IMR-90 (cell line): ENCODE results near the gene JAKMIP3. TPM values are rescaled to one million over a fixed set of nuclear protein-coding genes. Genes with fewer than 3 reads are reported as not detected.

Experiments used
- ATAC-seq: fragments of 200-7000 bp; cut with Tn5 transposase; 2 replicates; pipeline ENCODE4 v1.9.1; 2020; ENCODE audit warnings: low read depth, mild to moderate bottlenecking, moderate library complexity
- BruUV-seq: library from RNA; stranded (reverse); fragments of 400-500 nt; replicated peaks from 2 replicates; lab custom pipeline; 2021; lab: Mats Ljungman, UMichigan
- CTCF ChIA-PET: fragments of 300-600 bp; formaldehyde crosslinking; extraction: SDS; loops from one replicate; lab custom pipeline; 2021; ENCODE audit warnings: antibody characterized with exemption; lab: Yijun Ruan, JAX
- POLR2A ChIA-PET: fragments of 300-600 bp; sonication (Branson Sonifier 250); formaldehyde crosslinking; loops from one replicate; lab custom pipeline; 2022; ENCODE audit warnings: antibody characterized with exemption; ENCODE audit not compliant: unreplicated experiment; lab: Charles Lee
- DNase-seq: peaks from one replicate; pipeline ENCODE4 v3.0.0; 2013
- H2AFZ ChIP-seq: replicated peaks from 2 replicates; pipeline ENCODE3; 2013; ENCODE audit warnings: low read length, mild to moderate bottlenecking; ENCODE audit not compliant: poor library complexity
- H2AK5ac ChIP-seq: 2 replicates; pipeline ENCODE4 v1.6.1; 2013; ENCODE audit warnings: low read depth, low read length, inconsistent platforms
- H2AK9ac ChIP-seq: replicated peaks from 2 replicates; pipeline ENCODE3; 2013; ENCODE audit warnings: mild to moderate bottlenecking, low read depth, low read length, moderate library complexity; ENCODE audit not compliant: poor library complexity
- H2BK120ac ChIP-seq: 2 replicates; pipeline ENCODE4 v1.6.1; 2013; ENCODE audit warnings: low read depth, low read length, inconsistent platforms
- H2BK15ac ChIP-seq: 3 replicates; pipeline ENCODE4 v1.6.1; 2013; ENCODE audit warnings: low read depth, low read length, inconsistent platforms
- H2BK20ac ChIP-seq: 2 replicates; pipeline ENCODE4 v1.6.1; 2013; ENCODE audit warnings: low read depth, mild to moderate bottlenecking, inconsistent platforms, low read length, moderate library complexity
- H2BK5ac ChIP-seq: 2 replicates; pipeline ENCODE4 v1.6.1; 2013; ENCODE audit warnings: mild to moderate bottlenecking, low read depth, low read length, inconsistent platforms; ENCODE audit not compliant: poor library complexity, severe bottlenecking
- H3K14ac ChIP-seq: replicated peaks from 2 replicates; pipeline ENCODE4 v1.6.1; 2013; ENCODE audit warnings: low read depth, low read length, inconsistent platforms
- H3K18ac ChIP-seq: 2 replicates; pipeline ENCODE4 v1.6.1; 2013; ENCODE audit warnings: low read depth, low read length, control low read depth
- H3K23ac ChIP-seq: 2 replicates; pipeline ENCODE4 v1.6.1; 2013; ENCODE audit warnings: low read depth, low read length, inconsistent platforms
- H3K27ac ChIP-seq: 2 replicates; pipeline ENCODE4 v1.5.1; 2013; ENCODE audit warnings: mild to moderate bottlenecking, control low read depth, low read length; ENCODE audit not compliant: insufficient read depth
- H3K27me3 ChIP-seq: 2 replicates; pipeline ENCODE4 v1.6.1; 2013; ENCODE audit warnings: low read length; ENCODE audit not compliant: control insufficient read depth, insufficient read depth
- H3K36me3 ChIP-seq: 2 replicates; pipeline ENCODE4 v1.6.1; 2013; ENCODE audit warnings: low read length, mixed read lengths; ENCODE audit not compliant: control insufficient read depth, insufficient read depth
- H3K4ac ChIP-seq: 2 replicates; pipeline ENCODE4 v1.6.1; 2013; ENCODE audit warnings: low read depth, low read length, inconsistent platforms
- H3K4me1 ChIP-seq: 2 replicates; pipeline ENCODE4 v1.6.1; 2013; ENCODE audit warnings: low read length, mixed read lengths; ENCODE audit not compliant: control insufficient read depth, insufficient read depth
- H3K4me2 ChIP-seq: 2 replicates; pipeline ENCODE4 v1.6.1; 2013; ENCODE audit warnings: low read depth, mild to moderate bottlenecking, control low read depth, low read length, moderate library complexity
- H3K4me3 ChIP-seq: 2 replicates; pipeline ENCODE4 v1.5.1; 2013; ENCODE audit warnings: low read depth, mild to moderate bottlenecking, control low read depth, low read length, moderate library complexity; ENCODE audit not compliant: insufficient read depth
- H3K56ac ChIP-seq: 2 replicates; pipeline ENCODE4 v1.6.1; 2013; ENCODE audit warnings: low read length, inconsistent platforms; ENCODE audit not compliant: insufficient read depth; ENCODE audit errors: extremely low read depth
- H3K79me1 ChIP-seq, 2 experiments: 2 replicates each; pipeline ENCODE4 v1.6.1; 2013; ENCODE audit warnings: low read length in 2 of 2, inconsistent platforms in 1 of 2, low read depth in 1 of 2
- H3K9ac ChIP-seq: 2 replicates; pipeline ENCODE4 v1.6.1; 2013; ENCODE audit warnings: low read depth, low read length, control low read depth
- H3K9me1 ChIP-seq: 2 replicates; pipeline ENCODE4 v1.6.1; 2013; ENCODE audit warnings: low read length, inconsistent platforms; ENCODE audit not compliant: insufficient read depth
- H3K9me3 ChIP-seq: 2 replicates; pipeline ENCODE4 v1.6.1; 2013; ENCODE audit warnings: low read length; ENCODE audit not compliant: control insufficient read depth, insufficient read depth
- H4K20me1 ChIP-seq: 2 replicates; pipeline ENCODE4 v1.6.1; 2013; ENCODE audit warnings: low read length, inconsistent platforms; ENCODE audit not compliant: insufficient read depth
- H4K5ac ChIP-seq: 2 replicates; pipeline ENCODE4 v1.6.1; 2013; ENCODE audit warnings: mild to moderate bottlenecking, low read depth, low read length, control low read depth
- H4K8ac ChIP-seq, 2 experiments: 2 replicates each; pipeline ENCODE4 v1.6.1; 2013; ENCODE audit warnings: low read depth in 2 of 2, low read length in 2 of 2, control low read depth in 1 of 2, inconsistent platforms in 1 of 2
- H4K91ac ChIP-seq: 2 replicates; pipeline ENCODE4 v1.6.1; 2013; ENCODE audit warnings: low read depth, low read length, inconsistent platforms; ENCODE audit not compliant: insufficient read depth
- BHLHE40 ChIP-seq: fragments of 150-350 bp; IDR thresholded peaks from 2 replicates; pipeline ENCODE4 v1.6.1; 2016; ENCODE audit warnings: mild to moderate bottlenecking, low read depth, low read length
- CHD1 ChIP-seq: IDR thresholded peaks from 2 replicates; pipeline ENCODE4 v1.6.1; 2012; ENCODE audit warnings: low read depth, low read length, improper control_type of control experiment
- CTCF ChIP-seq: conservative IDR thresholded peaks from 2 replicates; pipeline ENCODE4 v1.5.1; 2012; ENCODE audit warnings: mild to moderate bottlenecking, low read depth, low read length, improper control_type of control experiment
- ELK1 ChIP-seq: fragments of 150-350 bp; IDR thresholded peaks from 2 replicates; pipeline ENCODE4 v1.6.1; 2016; ENCODE audit warnings: low read depth, mild to moderate bottlenecking, low read length, moderate library complexity, borderline replicate concordance
- FOS ChIP-seq: fragments of 150-350 bp; IDR thresholded peaks from 2 replicates; pipeline ENCODE4 v1.6.1; 2016; ENCODE audit warnings: low read depth, low read length
- MAZ ChIP-seq: IDR thresholded peaks from 2 replicates; pipeline ENCODE4 v1.6.1; 2012; ENCODE audit warnings: low read depth, mild to moderate bottlenecking, low read length, improper control_type of control experiment, moderate library complexity, borderline replicate concordance
- MXI1 ChIP-seq: IDR thresholded peaks from 2 replicates; pipeline ENCODE4 v1.6.1; 2012; ENCODE audit warnings: low read depth, mild to moderate bottlenecking, low read length, moderate library complexity, borderline replicate concordance
- NFE2L2 ChIP-seq: fragments of 150-350 bp; IDR thresholded peaks from 2 replicates; pipeline ENCODE4 v1.6.1; 2016; ENCODE audit warnings: low read depth, mild to moderate bottlenecking, low read length
- RCOR1 ChIP-seq: IDR thresholded peaks from 2 replicates; pipeline ENCODE4 v1.6.1; 2012; ENCODE audit warnings: mild to moderate bottlenecking, low read length, improper control_type of control experiment; ENCODE audit not compliant: insufficient replicate concordance
- RFX5 ChIP-seq: IDR thresholded peaks from 2 replicates; pipeline ENCODE4 v1.8.0; 2012; ENCODE audit warnings: low read depth, mild to moderate bottlenecking, low read length, moderate library complexity
- SMC3 ChIP-seq: fragments of 150-350 bp; IDR thresholded peaks from 2 replicates; pipeline ENCODE4 v1.6.1; 2016; ENCODE audit warnings: low read depth, mild to moderate bottlenecking, antibody characterized with exemption, low read length, moderate library complexity
- USF2 ChIP-seq: fragments of 150-350 bp; IDR thresholded peaks from 2 replicates; pipeline ENCODE4 v1.6.1; 2017; ENCODE audit warnings: mild to moderate bottlenecking, antibody characterized with exemption, low read length, low read depth
- WGBS, 2 experiments: methylation state at CpG; one replicate each; pipeline versions ENCODE4 v1.1.5 to v1.1.7; 2013; ENCODE audit warnings: missing lambda C conversion rate in 2 of 2; ENCODE audit not compliant: insufficient read length in 1 of 2; ENCODE audit errors: extremely low coverage in 2 of 2; 5-methylcytosine and 5-hydroxymethylcytosine counted together
- dilution Hi-C: fragments of 300-500 bp; cut with HindIII; formaldehyde crosslinking; loops from one replicate; pipeline ENCODE4 v1.14.3; 2018; ENCODE audit warnings: low sequenced_read_pairs; ENCODE audit not compliant: unreplicated experiment
- in situ Hi-C: fragments of 300-500 bp; cut with MboI; formaldehyde crosslinking; loops from 3 replicates; pipeline ENCODE4 v1.14.3; 2019; ENCODE audit warnings: low sequenced_read_pairs, inconsistent platforms, mixed read lengths
- intact Hi-C: fragments of 100-400 bp; cut with micrococcal nuclease; formaldehyde crosslinking; loops from 2 replicates; pipeline ENCODE4 v1.10.0; 2022
- polyA plus RNA-seq, 3 experiments: library from polyadenylated mRNA; depleted of rRNA; stranded (reverse); fragments of >200 nt; gene quantifications; 2 replicates each; pipeline ENCODE4 v1.2.3, GENCODE V29; 2012; ENCODE audit warnings: low replicate concordance in 1 of 3
- total RNA-seq: library from RNA; depleted of rRNA; stranded (reverse); fragments of >200 nt; gene quantifications from 2 replicates; pipeline ENCODE4 v1.2.3, GENCODE V29; 2012

The JAKMIP3 gene
- total and polyA plus RNA-seq, 2 of the 4 experiments (the other 2 are of a cell fraction) = under 0.01 to 0.22 TPM

GRCh38 chr10:132104471-132105301 lies 38.9 kb downstream of the JAKMIP3 start:
- 56% methylated on average over 6 of the region's 27 CpGs; no CpG with 5 or more reads in 1 of the 2 experiments for whole genome bisulfite sequencing, 2 experiments
- H3K4me2 ChIP-seq = no peak overlapping the region
- H2BK5ac ChIP-seq = no peak overlapping the region
- dilution Hi-C loops (no loop called here), intact Hi-C loops (no loop called here), in situ Hi-C loops (no loop called here)
- ChIA-PET CTCF (no interaction called here), POLR2A (no interaction called here)
- no peak overlapping the region for H3K4ac ChIP-seq
- H3K56ac ChIP-seq = no peak overlapping the region
- H3K4me3 ChIP-seq = no peak overlapping the region
- H3K27ac ChIP-seq = no peak overlapping the region
- BruUV-seq = no TSS peak
- no peak for ATAC-seq
- H4K5ac ChIP-seq = no peak overlapping the region
- H3K79me1 ChIP-seq = no peaks in the 10 kb centered on the region
- H2AK9ac ChIP-seq = no peak overlapping the region
- H3K18ac ChIP-seq = no peak overlapping the region
- H4K20me1 ChIP-seq = no peaks in the 10 kb centered on the region
- no peaks in the 10 kb centered on the region for H3K9me3 ChIP-seq
- H4K8ac ChIP-seq = no peak overlapping the region
- TF ChIP-seq RCOR1 (no peak), ELK1 (no peak), CTCF (no peak), MAZ (no peak), MXI1 (no peak), BHLHE40 (no peak), NFE2L2 (no peak), FOS (no peak), USF2 (no peak), SMC3 (no peak), CHD1 (no peak), RFX5 (no peak)
- no peak overlapping the region for H2BK20ac ChIP-seq
- no peak overlapping the region for H4K91ac ChIP-seq
- H2AK5ac ChIP-seq = no peak overlapping the region
- no peaks in the 10 kb centered on the region for H3K36me3 ChIP-seq
- DNase-seq = no peak
- no peak overlapping the region for H2BK120ac ChIP-seq
- H2BK15ac ChIP-seq = no peak overlapping the region
- H3K23ac ChIP-seq = no peak overlapping the region
- H3K9me1 ChIP-seq = no peaks in the 10 kb centered on the region
- H3K14ac ChIP-seq = no peak overlapping the region
- peaks cover 4% of the 10 kb centered on the region for H3K27me3 ChIP-seq
- no peaks in the 10 kb centered on the region for H3K4me1 ChIP-seq
- no peak overlapping the region for H2AFZ ChIP-seq
- no peak overlapping the region for H3K9ac ChIP-seq
